CD4-positive, alpha-beta T cell treated with Interleukin-6 at 100 ng/mL for 8 hours (primary cell): ENCODE results near the gene FLG2.

Experiments used
- DNase-seq: peaks from one replicate; pipeline ENCODE4 v3.0.0-alpha.2; 2020; ENCODE audit warnings: mixed read lengths, low spot score

Gene FLG2

DNA sequence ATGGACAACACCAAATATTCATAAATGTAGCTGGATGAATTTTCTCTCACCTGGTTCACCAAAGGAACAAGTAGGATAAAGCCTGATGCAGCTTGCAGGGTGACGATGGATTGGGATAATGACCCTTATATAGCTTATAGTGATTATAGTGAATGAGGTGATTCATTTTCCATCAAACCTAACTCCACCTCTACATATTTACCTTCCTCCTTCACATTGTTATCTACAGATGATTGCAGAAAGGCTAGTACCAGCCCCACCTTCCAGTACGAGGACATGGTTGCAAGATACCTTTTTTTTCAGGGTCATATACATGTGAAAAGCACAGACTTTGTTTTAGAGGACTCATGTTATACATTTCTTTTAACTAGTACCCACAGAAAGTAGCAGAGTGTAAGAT lies at the start of gene FLG2:
Gene FLG2, minus strand, starts transcription at position 101 of the 400 bp plus-strand sequence. CDS start 1,122 bp downstream, outside the sequence.
- DNase-seq, result no peak

DNA sequence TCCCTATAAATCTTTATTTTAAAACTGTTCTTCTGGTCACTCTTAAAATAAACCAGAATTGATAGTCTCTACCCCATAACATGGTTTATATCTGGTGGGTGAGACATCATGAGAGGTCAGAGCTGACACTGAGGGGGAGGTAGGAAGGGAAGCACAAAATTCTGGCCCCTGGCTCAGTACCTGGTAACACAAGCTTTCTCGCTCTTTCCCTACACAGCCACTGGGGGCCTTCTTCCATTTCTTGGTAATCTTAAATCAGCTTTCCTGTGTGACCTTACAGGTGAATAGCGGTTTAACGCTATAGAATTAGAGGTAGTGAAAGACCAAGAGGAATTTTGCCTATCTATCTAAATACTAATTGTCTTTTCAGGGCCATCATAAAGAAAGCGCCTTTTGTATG lies 48.9 kb upstream of the FLG2 start:
- DNase-seq, result no peak

DNA sequence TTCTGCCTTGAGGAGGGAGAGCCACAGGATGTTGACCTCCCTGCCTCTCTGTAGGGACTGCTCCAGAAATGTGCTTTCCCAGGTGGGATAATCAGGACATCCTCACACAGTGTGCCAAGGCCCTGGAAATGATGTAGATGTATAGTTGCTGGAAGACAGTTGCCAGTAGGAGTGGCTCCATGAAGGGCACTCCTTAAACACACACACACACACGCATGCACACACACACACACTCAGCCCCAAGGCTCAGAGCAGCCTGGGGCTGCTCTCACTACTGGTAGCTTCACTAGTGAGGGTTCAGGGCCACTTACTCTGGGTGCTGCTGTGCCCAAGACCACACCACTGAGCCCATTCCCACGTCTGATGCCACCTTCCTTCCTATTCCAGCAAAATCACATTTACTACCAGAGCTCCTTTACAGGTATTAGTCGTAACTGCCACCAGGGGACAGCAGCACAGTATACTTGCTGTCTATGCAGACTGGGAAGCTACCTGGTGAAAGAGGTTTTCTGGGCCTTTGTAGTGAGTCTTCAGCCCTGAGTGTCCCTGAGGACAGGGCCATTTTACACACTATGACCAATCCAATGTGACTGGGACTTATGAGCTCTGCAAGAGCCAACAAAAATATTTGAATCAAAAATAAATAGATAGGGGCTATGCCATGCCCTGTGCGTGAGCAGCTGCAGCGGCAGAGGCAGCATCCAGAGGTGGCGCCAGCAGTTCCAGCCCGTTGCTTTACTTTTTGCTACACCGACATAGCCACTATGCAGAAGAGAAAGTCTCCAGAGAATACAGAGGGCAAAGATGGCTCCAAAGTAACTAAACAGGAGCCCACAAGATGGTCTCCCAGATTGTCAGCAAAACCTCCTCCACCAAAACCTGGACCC lies 39.2 kb upstream of the FLG2 start:
- DNase-seq, result peak; percentile 9

DNA sequence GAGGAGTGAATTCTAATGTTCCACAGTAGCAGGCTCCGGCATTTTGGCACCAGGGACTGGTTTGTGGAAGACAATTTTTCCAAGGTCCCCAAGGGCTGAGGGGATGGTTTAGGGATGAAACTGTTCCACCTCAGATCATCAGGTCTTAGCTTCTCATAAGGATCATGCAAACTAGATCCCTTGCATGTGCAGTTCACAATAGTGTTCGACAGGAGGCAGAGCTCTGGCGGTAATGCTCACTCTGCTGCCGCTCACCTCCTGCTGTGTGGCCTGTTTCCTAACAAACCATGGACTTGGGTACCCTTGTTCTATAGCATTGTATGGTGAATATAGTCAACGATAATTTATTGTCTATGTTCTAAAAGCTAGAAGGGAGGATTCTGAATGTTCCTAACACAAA lies 37.7 kb upstream of the FLG2 start:
- no peak for DNase-seq

DNA sequence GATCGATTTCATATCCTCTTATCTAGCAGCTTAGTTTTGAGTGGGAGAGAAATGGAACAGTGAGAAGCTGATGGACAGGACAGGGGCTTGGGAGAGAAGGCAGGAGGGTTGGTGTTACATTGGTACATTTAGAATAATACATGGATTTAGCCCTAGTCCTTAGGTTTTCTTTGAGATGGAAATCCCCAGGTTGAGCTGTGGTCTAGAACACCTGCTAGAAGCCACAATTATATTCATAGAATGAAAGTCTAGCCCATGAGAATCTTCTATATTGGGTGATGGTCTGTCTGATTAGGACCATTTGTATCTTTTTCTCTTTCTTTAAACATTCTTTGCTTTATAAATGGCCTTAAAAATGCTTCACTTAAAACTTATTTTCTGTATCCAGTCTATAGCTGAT lies 34.3 kb upstream of the FLG2 start:
- no peak for DNase-seq

DNA sequence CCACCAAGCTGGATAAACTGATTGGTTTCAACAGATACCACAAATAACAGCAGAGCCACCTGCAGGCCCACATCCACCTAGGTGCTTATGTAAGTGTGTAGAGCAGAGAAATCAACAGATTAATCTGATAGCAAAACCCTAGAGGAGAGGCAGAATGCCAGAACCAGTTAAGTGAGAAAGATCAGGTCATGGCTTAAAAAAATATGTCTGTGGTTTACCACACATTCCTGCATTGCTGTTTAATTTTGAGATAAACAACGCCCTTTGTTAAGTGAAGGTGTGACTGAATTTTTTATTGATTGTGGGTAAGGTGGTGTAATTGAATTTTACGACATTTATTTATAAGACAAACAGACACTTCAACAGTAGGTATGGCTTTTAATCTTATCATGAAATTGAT lies 33.1 kb upstream of the FLG2 start:
- DNase-seq, result peak; percentile 27

DNA sequence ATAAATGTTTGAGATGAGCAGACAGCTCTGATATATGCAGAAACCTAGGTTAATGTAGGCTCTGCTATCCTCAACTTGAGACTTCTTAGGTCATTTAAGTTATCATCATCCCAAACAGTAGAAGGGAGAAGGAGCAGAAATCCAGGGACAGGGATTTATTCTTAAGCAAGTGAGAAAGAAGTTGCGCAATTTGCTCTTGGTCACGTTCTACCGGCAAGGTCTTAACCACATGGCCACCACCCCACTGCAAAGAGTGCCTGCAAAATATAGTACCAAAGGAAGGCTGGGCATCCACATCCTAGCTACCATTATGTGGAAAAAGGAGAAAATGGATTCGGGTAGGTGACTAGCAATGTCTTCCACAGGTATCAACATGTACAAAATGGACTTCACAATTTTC lies 29.1 kb upstream of the FLG2 start:
- no peak for DNase-seq

DNA sequence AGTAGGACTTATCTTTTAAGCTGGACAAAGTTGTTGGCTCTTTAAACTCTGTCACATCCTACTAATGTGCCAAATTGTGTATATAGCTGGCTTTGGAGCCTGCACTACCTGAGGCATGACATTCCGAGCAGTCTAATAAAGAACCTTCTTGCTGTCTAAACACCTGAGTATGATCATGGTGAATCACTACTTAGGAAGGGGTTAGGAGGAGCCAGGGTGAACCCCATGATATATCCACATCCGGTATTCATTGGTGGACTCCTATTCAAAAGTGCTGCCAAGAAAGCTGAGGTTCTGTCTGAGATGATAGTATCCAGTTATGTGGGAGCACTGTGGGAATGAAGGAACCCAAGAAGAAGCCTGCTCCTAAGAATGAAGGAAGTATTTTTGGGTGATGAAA lies 27.1 kb upstream of the FLG2 start:
- no peak for DNase-seq

DNA sequence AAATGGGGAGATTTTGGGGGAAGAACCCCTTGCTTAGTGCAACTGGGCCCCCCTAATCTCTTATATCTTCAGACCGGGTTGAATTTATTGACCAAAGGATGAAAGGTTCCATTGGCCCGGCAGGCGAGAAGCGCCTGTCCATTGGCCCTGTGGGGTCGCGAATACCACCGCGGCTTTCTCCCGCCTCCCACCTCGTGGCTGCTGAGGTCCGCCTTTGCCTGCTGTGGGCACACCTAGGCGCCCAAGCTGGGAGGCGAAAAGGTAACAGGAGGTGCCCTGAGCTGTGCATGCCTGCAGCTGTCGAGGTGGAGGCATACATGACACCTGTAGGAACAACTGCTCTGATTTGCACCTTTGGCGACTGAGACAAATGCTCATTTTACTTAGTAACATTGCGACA lies 21.1 kb upstream of the FLG2 start:
- no peak for DNase-seq

DNA sequence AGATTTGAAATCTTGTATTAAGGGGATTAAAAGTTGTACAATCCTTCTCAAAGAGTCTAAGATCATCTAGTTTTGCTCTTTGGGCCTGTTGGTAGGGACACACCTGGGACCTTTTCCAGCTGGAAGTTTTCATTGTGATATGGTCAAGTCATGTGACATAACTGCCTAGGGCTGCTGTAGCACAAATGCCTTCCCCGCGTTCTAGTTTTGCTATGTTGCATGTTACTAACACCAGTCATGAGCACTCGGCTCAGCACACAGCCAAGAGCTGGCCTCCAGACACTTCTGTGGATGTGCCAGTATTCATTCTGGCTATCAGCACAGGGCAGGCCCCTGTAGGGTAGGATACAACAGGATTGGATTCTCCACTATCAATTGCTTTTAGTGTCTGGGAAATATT lies 14.6 kb upstream of the FLG2 start:
- DNase-seq, result no peak

DNA sequence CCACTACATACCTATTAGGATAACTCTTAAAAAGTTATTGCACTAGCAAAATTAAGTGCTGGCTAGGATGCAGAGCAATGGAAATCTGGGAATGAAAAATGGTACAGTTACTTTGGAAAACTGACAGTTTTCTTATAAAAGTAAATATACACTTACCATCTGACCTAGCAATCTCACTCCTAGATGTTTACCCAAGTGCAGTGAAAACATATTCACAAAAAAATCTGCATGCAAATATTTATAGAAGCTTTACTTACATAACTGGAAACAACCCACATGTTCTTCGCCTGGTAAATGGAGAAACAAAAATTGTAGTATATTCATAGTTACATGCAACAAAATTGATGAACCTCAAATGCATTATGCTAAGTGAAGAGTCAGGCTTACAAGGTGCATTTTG lies 12.9 kb upstream of the FLG2 start:
- DNase-seq, result no peak

DNA sequence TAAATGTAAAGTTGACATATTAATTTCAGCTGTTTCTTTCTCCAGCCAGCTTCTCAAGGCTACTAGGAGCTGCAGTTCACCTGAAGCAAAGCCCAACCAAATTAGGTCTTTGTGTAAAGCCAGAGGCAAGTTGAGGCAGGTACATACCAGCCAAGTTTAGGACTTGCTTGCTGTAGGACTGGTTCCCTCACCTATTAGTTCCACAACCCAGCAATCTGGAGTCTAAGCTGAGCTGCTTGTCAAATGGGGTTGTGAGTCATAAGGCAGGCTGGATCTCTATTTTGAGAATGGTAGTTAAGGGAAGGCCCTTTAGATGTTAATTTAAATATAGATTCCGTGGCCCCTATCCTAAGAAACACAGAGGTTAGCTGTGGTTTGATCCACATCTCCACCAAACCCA lies 7.6 kb upstream of the FLG2 start:
- no peak for DNase-seq

DNA sequence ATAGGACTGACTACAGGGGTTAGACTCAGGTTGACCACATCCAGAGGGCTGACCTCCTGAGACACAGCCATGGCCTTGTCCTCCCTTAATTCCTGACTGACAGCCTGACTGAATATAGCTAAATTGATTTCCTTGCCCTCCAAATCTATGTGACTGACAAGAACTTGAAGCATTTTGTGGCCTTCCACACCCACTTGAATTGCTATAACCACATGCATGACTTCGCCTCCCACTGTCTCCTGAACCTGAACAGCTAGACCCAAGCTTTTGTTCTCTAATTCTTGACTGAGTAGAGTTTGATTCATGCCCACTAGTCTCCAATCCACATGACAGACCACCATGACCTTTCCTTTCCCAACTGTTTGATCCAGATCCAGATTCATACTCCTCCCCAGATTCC lies 3.1 kb downstream of the FLG2 start:
- DNase-seq, result no peak

DNA sequence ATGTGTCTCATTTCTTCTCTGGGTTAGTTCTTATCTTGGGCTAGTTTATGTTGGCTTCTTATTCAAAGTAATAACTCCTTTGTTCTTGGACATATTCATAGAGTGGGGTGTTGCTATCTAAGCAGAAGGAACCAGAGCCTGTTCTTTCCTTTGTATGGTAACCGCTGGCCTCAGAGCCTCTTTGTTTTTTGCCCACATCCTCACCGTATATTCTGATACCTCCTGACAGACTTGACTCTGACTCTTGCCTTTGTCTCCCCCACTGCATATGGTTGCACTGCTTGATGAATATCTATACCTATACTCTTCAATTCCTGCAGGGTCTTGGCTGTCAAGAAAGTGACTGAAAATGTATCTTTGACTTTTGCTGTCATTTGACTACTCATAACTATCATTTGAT lies 10.2 kb downstream of the FLG2 start:
- no peak for DNase-seq

DNA sequence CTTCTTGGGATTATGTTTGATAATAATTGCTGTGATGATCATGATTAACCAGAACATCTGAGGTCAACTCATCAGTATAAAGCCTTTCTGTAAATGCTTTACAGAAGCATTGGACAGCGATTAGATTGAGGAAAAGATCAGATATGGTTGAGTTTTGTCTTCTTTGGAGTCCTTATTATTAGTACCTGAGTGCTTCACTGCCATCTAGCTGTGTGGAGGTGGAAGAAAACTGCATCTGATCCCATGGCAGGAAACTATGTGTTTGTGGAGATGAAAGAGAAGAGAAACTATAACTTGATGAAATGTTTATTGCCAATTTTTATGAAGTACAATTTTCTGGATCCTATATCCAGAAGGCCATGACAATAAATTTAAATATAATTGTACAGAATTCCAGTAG lies 11.4 kb downstream of the FLG2 start:
- DNase-seq, result no peak

DNA sequence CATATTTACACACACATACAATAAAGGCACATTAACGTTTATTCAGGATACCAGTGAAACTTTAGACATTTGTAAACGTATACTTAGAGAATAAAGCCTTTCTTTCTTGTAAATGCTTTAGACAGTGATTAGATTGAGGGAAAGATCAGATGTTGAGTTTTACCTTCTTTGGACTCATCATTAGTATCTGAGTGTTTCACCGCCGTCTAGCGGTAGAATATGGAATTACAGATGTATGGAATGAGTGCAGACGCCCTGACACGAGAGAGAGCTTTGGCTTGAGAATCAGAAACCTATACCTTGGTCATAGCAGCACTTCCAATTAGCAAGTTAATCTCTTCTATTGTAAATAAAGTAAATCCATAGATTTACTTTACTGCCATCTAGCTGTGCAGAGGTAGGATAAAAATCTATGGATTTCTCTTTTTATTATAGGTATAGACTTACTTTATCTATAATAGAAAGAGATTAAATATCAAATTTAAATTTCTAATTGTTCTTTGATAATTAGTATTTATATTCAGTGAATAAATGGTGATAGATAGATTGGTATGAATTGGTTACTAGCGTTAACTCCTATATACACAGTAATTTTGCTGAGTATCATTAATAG lies 12.6 kb downstream of the FLG2 start:
- DNase-seq, result peak; percentile 53

DNA sequence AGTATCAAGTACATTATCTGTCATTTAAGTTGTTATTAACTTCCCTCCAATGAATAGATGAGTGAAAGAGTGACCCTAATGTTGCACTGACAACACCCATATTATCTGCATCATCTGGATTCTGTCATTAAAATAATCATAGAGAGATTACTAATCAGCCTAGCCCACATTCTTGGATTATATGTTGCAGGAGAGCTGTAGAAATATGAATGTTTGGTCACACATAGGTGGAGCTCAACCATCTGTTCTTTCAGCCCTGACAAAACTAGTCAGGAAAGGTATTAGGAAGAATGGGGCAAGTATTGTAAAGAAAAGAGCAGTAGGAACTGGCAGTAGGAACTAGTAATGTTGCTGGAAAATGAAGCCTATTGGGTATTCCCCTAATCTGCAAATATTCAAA lies 15.4 kb downstream of the FLG2 start:
- no peak for DNase-seq

DNA sequence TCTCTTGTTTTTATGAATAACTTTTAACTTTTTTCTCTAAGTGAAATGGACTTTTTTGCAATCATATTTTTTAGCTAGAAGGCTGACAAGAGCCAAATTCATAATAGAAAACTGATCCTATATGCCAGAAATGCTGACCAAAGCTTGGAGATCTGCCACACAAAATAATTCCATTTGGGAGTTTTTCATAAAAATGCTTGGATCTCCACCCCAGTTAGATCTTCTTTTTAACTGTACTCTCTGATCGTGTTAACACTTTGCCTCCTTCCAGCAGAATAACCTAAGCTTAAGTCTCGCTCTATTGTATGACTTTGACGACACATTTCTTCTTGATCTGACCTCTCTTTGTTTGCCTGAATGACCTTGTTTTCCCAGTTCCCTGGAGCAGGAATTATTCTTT lies 16.8 kb downstream of the FLG2 start:
- no peak for DNase-seq

DNA sequence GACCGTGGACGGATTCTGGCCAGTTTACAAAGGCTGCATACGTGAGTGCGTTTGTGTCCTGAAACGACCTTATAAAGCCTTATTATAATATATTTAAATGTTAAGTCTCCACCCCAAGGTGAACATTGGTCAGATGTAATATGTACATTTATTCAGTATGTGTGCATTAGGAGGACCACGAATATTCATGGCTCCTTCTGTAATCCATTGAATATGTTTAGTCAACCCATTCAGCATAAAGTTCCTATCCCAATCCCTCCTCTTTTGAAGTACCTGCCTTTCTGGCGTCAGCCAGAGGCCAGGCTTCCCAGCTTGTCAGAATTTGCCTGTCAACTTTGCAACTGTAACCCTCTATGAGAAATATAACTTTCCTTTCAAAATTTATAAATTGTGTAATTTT lies 24.4 kb downstream of the FLG2 start:
- DNase-seq, result no peak

DNA sequence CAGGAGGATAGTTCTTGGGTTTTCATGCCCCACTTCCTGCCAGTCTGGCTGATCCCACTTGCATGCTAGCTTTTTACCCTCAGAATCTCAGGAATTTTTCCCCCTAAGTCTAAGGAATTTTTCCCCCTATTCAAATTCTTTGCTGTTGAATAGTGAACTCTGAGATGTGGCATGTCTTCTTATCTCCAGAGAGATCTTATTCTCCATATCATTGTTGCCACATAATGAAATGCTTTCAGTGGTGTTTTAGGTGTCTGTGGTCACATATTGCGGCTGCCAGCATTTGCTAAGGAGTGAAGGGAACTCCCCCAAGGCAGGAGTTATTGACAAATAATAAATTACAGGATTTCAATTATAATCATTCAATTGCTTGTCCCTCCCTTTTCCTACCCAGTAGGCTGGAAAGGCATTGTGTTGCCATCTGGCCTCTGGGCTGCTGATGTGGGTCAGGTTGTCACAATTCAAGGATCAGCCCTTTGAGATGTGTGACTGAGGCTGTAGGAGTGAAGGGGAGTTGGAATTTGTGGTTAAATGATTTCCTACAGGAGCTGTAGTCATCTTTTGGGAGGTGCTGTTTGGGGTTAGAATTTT lies 30.9 kb downstream of the FLG2 start:
- no peak for DNase-seq

DNA sequence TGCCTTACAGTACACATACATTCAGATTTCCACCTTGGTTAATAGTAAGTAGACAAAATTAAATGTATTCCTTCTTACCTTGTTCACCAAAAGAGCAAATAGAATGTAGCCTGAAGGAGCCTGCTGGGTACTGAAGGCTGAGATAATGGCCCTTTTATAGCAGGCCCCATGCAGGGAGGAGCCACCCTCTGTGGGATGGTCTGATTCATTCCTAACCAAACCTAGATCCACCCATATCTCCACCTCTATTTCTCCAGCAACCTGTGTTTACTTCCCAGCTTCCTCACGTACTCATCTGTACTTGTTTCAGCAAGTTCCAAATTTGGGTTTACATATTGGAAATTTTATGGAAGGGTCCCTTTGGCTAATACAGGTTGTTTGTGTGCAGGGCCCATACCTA lies 34.7 kb downstream of the FLG2 start, which contains the start of gene FLG:
Gene FLG, minus strand, starts transcription at position 129 of the 400 bp plus-strand sequence. CDS start 9,783 bp downstream, outside the sequence.
- no peak for DNase-seq

DNA sequence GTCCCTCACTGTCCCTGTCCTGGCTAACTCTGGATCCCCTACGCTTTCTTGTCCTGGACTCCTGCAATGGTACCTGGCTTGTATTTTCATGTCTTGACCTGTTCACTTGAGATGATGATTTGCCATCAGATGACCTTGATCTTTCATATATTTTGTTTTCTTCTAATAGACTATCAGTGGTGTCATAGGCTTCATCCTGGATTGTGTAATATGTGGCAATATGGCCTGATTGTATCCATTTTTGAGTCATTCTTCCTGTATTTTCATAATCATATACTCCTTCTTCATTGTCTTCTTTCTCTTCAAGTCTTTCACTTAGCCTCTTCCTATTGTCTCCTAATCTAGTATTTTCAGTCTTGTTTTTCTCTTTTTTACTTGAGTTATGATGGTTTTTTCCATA lies 45.8 kb downstream of the FLG2 start:
- no peak for DNase-seq

DNA sequence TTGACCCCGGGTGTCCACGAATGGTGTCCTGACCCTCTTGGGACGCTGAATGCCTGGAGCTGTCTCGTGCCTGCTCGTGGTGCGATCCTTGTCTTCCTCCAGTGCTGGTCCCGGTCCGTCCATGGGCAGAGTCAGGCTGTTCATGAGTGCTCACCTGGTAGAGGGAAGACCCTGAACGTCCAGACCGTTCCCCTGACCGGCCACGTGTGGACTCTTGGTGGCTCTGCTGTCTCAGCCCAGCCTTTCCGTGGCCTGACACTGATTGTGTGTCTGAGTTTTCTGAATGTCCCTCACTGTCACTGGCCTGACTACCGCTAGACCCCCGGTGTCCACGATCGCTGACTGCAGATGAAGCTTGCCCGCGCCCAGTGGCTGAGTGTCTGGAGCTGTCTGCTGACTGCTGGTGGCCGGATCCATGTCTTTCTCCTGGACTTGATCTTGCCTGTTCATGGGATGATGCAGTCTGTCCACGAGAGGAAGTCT lies 46.4 kb downstream of the FLG2 start:
- no peak for DNase-seq
